ENCODE data around the gene TCTN1.
"Not testable (repeated sequence)": the region's sequence is repeated elsewhere in the genome, so short reads cannot be mapped to it uniquely, and the experiment has no call there.

Gene TCTN1

GRCh38 chr12:110587102-110587501 is 26.8 kb upstream of the TCTN1 start:
- not testable (repeated sequence) for DNase-seq

DNA sequence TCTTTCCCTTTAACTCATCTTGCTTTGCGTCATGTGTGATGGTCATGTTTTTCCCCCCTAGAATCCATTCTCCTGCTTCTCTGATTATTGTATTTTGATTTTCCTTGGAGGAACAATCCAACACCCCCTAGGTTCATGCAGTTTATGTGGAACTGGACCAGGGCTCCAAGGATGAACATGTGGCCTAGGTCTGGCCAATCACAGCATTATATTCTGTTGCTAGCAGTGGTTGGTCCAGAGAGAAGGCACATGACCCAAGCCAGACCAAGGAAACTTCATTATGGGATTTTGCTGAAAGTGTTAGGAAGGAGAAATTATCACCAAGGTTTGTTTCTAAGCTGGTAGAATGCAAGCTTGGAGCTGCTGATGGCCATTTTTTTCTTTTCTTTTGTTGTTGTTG is 23.9 kb upstream of the TCTN1 start:
- no peak for DNase-seq

- peak; percentile 83 for DNase-seq
Observed at GRCh38 chr12:110590806-110591326, 23.1 kb upstream of the TCTN1 start.

- DNase-seq: no peak
Observed at GRCh38 chr12:110591451-110592051, 22.4 kb upstream of the TCTN1 start.

GRCh38 chr12:110592078-110592477 is 21.9 kb upstream of the TCTN1 start:
- no peak for DNase-seq

- DNase-seq: not testable (repeated sequence)
Observed at GRCh38 chr12:110592919-110593318, 21.0 kb upstream of the TCTN1 start.

DNA sequence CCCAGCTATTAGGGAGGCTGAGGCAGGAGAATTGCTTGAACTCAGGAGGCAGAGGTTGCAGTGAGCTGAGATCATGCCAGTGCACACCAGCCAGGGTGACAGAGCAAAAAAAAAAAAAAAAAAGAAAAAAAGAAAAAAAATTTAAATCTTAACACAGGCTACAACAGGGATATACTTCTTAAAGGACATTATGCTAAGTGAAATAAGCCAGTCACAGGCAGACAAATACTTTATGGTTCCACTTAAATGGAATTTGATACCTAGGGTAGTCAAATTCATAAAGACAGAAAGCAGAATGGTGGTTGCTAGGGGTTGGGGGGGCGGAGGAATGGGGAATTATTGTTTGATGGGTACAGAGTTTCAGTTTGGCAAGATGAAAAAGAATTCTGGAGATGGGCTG is 16.0 kb upstream of the TCTN1 start:
- DNase-seq: no peak

GRCh38 chr12:110599334-110599733 is 14.6 kb upstream of the TCTN1 start:
- DNase-seq: no peak

DNA sequence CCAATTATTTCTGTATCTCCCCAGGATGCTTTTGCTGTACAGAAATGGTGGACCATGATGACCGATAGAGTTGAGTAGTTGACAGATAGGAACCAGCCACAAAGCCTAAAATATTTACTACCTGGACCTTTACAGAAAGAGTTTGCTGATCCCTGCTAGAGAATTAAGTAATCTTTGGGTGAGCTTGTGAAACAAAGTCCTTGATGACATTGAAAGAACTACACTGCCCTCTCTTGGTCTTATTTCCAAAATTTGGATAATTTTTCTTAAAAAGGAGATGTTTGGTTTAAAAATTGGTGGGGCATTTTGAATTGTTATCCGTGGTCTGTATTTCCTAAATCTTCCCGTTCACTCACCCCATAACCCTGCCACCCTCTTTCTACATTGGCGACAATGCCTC is 13.7 kb upstream of the TCTN1 start:
- DNase-seq: peak; percentile 72

GRCh38 chr12:110602085-110602814 is 11.7 kb upstream of the TCTN1 start:
- DNase-seq: peak; percentile 78

- DNase-seq: no peak
Observed at GRCh38 chr12:110606253-110606611, 7.7 kb upstream of the TCTN1 start.

DNA sequence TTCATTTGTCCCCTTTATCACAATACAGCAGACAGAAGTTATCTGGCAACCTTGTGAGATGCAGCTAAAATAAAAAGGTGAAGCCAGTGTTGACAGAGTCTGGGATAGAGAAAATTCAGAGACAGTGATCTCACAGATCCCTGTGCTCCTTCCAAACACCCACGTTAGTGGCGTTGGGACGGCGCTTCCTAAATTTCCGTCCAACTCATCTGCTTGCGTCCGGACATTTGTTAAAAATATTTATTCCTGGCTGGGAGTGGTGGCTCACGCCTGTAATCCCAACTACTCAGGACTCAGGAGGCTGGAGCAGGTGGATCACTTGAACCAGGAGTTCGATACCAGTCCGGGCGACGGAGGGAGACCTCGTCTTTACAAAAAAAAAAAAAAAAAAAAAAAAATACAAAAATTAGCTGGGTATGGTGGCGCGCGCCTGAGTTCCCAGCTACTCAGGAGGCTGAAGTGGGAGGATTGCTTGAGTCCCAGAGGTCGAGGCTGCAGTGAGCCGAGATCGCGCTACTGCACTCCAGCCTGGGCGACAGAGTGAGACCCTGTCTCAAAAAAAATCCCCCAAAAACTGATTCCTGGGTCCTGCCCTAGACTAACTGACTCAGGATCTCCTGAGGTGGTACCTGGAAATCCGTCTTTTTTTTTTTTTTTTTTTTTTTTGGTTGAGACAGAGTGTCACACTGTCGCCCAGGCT is 708 bp upstream of the TCTN1 start:
- DNase-seq: no peak

GRCh38 chr12:110615171-110615570 is 1.2 kb downstream of the TCTN1 start:
- DNase-seq: no peak

DNA sequence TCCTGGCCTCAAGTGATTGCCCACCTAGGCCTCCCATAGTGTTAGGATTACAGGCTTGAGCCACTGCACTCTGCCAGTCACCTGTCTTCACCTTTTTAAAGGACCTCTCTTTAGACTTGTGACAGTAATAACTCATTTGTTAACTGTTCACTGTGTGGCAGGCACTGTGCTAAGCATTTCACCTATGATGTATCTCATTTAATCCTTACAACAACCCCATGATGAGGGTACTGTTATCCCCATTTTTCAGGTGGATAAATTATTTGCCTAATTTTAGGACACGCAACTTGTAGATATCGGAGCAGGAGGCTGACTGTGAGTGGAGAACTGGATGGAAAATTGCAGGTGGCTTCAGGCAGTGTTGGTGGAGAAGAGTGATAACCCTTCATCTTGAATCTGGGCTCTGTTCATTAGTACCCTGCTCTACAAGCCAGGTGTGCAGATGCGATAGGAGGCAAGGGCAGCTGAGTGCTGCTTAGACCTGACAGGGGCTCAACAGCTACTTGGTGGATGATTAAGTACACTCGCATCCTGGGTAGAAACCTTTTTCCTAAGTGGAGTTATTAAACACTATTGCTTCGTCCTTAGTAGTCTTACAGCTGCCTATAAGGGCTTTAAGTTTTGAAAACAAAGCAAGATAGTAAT is 2.7 kb downstream of the TCTN1 start:
- DNase-seq: no peak

DNA sequence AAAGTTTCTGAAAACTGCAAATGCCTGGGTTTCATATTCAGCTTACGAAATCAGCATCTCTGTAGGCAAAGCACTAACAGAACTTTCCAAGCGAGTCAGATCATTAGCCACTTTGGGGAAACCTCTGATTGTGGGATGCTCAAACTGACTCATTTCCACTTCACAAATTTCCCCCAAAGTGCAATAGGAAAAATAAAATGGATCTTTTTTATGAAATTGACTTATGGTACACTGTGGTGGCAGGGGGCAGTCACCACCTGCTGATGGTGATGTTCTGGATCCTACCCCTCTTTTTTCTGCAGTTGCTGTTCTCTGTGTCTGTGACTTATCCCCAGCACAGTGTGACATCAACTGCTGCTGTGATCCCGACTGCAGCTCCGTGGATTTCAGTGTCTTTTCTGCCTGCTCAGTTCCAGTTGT is 5.6 kb downstream of the TCTN1 start:
- no peak for DNase-seq

DNA sequence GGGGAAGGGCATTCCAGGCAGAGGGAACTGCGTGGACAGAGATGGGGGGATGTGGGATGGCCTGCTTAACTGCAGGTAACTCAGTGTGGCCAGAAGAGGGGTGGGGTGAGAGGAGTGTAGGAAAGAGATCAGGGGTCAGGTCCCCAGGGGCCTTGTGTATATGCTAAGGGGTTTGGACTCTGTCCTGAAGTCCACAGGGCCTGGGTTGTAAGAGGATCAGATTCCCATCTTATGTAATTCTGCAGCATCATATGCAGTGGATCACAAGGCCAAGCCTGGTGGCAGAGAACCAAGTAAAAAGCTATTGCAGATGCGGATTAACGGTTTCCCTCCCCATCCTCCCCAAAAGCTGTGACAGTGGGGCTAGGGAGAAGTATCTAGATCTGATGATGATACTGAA is 8.7 kb downstream of the TCTN1 start:
- no peak for DNase-seq

GRCh38 chr12:110627500-110628195 is 13.7 kb downstream of the TCTN1 start:
- DNase-seq: no peak

GRCh38 chr12:110635055-110635454 is 21.1 kb downstream of the TCTN1 start:
- DNase-seq: no peak

- no peak for DNase-seq
Observed at GRCh38 chr12:110636516-110636915, 22.6 kb downstream of the TCTN1 start.

- no peak for DNase-seq
Observed at GRCh38 chr12:110637869-110638441, 24.0 kb downstream of the TCTN1 start.

GRCh38 chr12:110638796-110639195 is 24.9 kb downstream of the TCTN1 start:
- no peak for DNase-seq

DNA sequence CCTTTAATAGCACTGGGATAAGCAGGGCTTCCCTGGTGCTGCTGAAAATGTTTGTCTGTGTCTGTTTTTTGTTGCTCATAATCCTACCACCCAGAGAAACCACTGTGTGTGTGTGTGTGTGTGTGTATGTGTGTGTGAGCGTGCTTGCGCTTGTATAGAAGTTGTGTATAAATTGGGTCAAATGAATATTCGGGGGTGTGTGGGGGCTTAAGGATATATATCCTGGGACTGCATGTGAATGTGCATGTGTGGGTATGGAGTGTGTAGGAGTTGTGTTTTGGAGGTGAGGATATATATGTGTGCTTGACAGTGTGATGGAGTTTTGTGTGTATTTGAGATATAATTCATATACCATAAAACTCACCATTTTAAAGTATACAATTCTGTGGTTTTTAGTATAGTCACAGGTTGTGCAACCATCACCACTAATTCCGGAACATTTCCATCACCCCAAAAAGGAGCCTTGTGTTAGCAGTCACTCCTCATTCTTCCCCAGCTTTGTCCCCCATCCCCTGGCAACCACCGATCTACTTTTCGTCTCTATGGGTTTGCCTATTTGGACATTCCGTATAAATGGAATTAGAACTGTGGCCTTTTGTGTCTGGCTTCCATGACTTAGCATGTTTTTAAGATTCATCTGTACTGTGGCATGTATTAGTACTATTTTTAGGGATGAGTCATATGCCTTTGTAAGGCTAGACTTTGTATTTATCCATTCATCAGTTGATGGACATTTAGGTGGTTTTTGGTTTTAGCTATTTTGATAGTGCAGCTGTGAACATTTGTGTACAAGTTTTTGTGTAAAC is 25.6 kb downstream of the TCTN1 start:
- no peak for DNase-seq

All from CD4-positive, alpha-beta T cell treated with Interleukin-17A for 1 hour (primary cell).